Hepatocyte (in vitro differentiated cells): ENCODE results near the gene MEF2C. TPM values are rescaled to one million over a fixed set of nuclear protein-coding genes. Genes with fewer than 3 reads are reported as not detected.

Experiments
- DNase-seq: peaks from one replicate; pipeline ENCODE4 v3.0.0-alpha.2; 2016; ENCODE audit warnings: low spot score
- H2AFZ ChIP-seq: fragments of 200-600 bp; sonication (generic); 2 replicates; pipeline ENCODE4 v1.6.0; 2016; ENCODE audit warnings: antibody characterized with exemption, mild to moderate bottlenecking
- H3K27ac ChIP-seq: fragments of 200-600 bp; sonication (generic); 2 replicates; pipeline ENCODE4 v1.5.1; 2016; ENCODE audit warnings: mild to moderate bottlenecking
- H3K27me3 ChIP-seq: fragments of 200-600 bp; sonication (generic); 2 replicates; pipeline ENCODE4 v1.6.1; 2016
- H3K36me3 ChIP-seq: fragments of 200-600 bp; sonication (generic); replicated peaks from 2 replicates; pipeline ENCODE4 v1.5.1; 2016; ENCODE audit warnings: low read depth; ENCODE audit not compliant: insufficient read depth
- H3K4me1 ChIP-seq: fragments of 200-600 bp; sonication (generic); 2 replicates; pipeline ENCODE4 v1.5.1; 2016; ENCODE audit warnings: mild to moderate bottlenecking, moderate library complexity; ENCODE audit not compliant: insufficient read depth
- H3K4me2 ChIP-seq: fragments of 200-600 bp; sonication (generic); 2 replicates; pipeline ENCODE4 v1.6.0; 2016
- H3K4me3 ChIP-seq: fragments of 200-600 bp; sonication (generic); 2 replicates; pipeline ENCODE4 v1.5.1; 2016; ENCODE audit warnings: mild to moderate bottlenecking
- H3K79me2 ChIP-seq: fragments of 200-600 bp; sonication (generic); 2 replicates; pipeline ENCODE4 v1.6.0; 2017; ENCODE audit warnings: mild to moderate bottlenecking
- H3K9me2 ChIP-seq: fragments of 200-600 bp; sonication (generic); replicated peaks from 2 replicates; pipeline ENCODE4 v1.6.0; 2017; ENCODE audit warnings: mild to moderate bottlenecking; ENCODE audit not compliant: insufficient read depth
- H3K9me3 ChIP-seq: fragments of 200-600 bp; sonication (generic); 2 replicates; pipeline ENCODE4 v1.5.1; 2016; ENCODE audit warnings: low read depth, mild to moderate bottlenecking
- H4K20me1 ChIP-seq: fragments of 200-600 bp; sonication (generic); 2 replicates; pipeline ENCODE4 v1.6.0; 2016; ENCODE audit warnings: mild to moderate bottlenecking; ENCODE audit not compliant: insufficient read depth, poor library complexity, severe bottlenecking
- CTCF ChIP-seq: fragments of 200-600 bp; sonication (generic); IDR thresholded peaks from 2 replicates; pipeline ENCODE4 v1.5.1; 2016; ENCODE audit warnings: antibody characterized with exemption, mild to moderate bottlenecking; ENCODE audit not compliant: poor library complexity
- EZH2 ChIP-seq: fragments of 200-600 bp; sonication (generic); IDR thresholded peaks from 2 replicates; pipeline ENCODE4 v1.6.1; 2016; ENCODE audit warnings: antibody characterized with exemption, mild to moderate bottlenecking, borderline replicate concordance
- EZH2phosphoT487 ChIP-seq: fragments of 200-600 bp; sonication (generic); IDR thresholded peaks from one replicate; pipeline ENCODE4 v1.6.1; 2018; ENCODE audit warnings: antibody characterized with exemption, mild to moderate bottlenecking, low read depth, moderate library complexity; ENCODE audit not compliant: unreplicated experiment, severe bottlenecking
- WGBS: methylation state at CpG from one replicate; pipeline ENCODE4 v1.1.6; 2016; ENCODE audit warnings: low lambda C conversion rate; ENCODE audit errors: missing lambda C conversion rate; 5-methylcytosine and 5-hydroxymethylcytosine counted together
- polyA plus RNA-seq: library from polyadenylated mRNA; unstranded; fragments of >200 nt; fragmentation: Nextera tagmentation; extraction: Ambion mirVana; gene quantifications from 2 replicates; pipeline ENCODE4 v1.2.1, GENCODE V29; 2016
- total RNA-seq: library from RNA; depleted of rRNA; stranded (reverse); fragments of >200 nt; gene quantifications from 2 replicates; pipeline ENCODE4 v1.2.3, GENCODE V29; 2014

MEF2C gene
- total and polyA plus RNA-seq, 2 experiments from 2014 or later: 5.9 to 14.6 TPM

- Histone ChIP-seq H2AFZ (peak overlapping the region; percentile 15), H3K9me2 (no peaks in the 10 kb centered on the region), H3K4me3 (no peak overlapping the region), H3K36me3 (no peaks in the 10 kb centered on the region), H3K4me2 (peak overlapping the region; percentile 30), H3K4me1 (peaks cover 14% of the 10 kb centered on the region), H4K20me1 (no peaks in the 10 kb centered on the region), H3K27ac (peak overlapping the region; percentile 47), H3K9me3 (no peaks in the 10 kb centered on the region), H3K79me2 (no peaks in the 10 kb centered on the region), H3K27me3 (no peaks in the 10 kb centered on the region)
- TF ChIP-seq EZH2phosphoT487: no peak
- no peak for TF ChIP-seq CTCF
- no peak for TF ChIP-seq EZH2
- peak; percentile 8 for DNase-seq
- WGBS: 52% methylated on average over 8 of the region's 8 CpGs
Observed at GRCh38 chr5:88826646-88827585, 56.1 kb downstream of the MEF2C start.

GRCh38 chr5:88825584-88826315 lies 57.2 kb downstream of the MEF2C start:
- Histone ChIP-seq H2AFZ (no peak overlapping the region), H3K79me2 (no peaks in the 10 kb centered on the region), H3K4me1 (peaks cover 14% of the 10 kb centered on the region), H3K27ac (peak overlapping the region; percentile 1), H3K9me3 (no peaks in the 10 kb centered on the region), H3K36me3 (no peaks in the 10 kb centered on the region), H3K9me2 (no peaks in the 10 kb centered on the region), H3K27me3 (no peaks in the 10 kb centered on the region), H3K4me2 (peak overlapping the region; percentile 21), H4K20me1 (no peaks in the 10 kb centered on the region), H3K4me3 (no peak overlapping the region)
- DNase-seq: peak; percentile 18
- TF ChIP-seq EZH2 (no peak), CTCF (no peak), EZH2phosphoT487 (no peak)
- WGBS: 59% methylated on average over 5 of the region's 5 CpGs

GRCh38 chr5:88824892-88825583 lies 57.9 kb downstream of the MEF2C start:
- WGBS: 45% methylated on average over 5 of the region's 5 CpGs
- H2AFZ ChIP-seq: no peak overlapping the region
- TF ChIP-seq CTCF (no peak), EZH2 (no peak), EZH2phosphoT487 (no peak)
- H3K79me2 ChIP-seq: no peaks in the 10 kb centered on the region
- no peak overlapping the region for H3K27ac ChIP-seq
- DNase-seq: peak; percentile 16
- H3K4me1 ChIP-seq: peaks cover 14% of the 10 kb centered on the region
- H3K27me3 ChIP-seq: no peaks in the 10 kb centered on the region
- H3K4me2 ChIP-seq: peak overlapping the region; percentile 21
- no peaks in the 10 kb centered on the region for H3K36me3 ChIP-seq
- no peaks in the 10 kb centered on the region for H3K9me3 ChIP-seq
- H4K20me1 ChIP-seq: no peaks in the 10 kb centered on the region
- H3K4me3 ChIP-seq: no peak overlapping the region
- no peaks in the 10 kb centered on the region for H3K9me2 ChIP-seq
